GM19238 (cell line): Measurements from ENCODE around the gene RAET1L.
"Not testable (repeated sequence)": the region's sequence is repeated elsewhere in the genome, so short reads cannot be mapped to it uniquely, and the experiment has no call there.

ENCODE experiments used
- DNase-seq: peaks from one replicate; pipeline ENCODE4 v3.0.0; 2011; ENCODE audit warnings: low spot score; ENCODE audit not compliant: insufficient read length

Gene RAET1L

DNA sequence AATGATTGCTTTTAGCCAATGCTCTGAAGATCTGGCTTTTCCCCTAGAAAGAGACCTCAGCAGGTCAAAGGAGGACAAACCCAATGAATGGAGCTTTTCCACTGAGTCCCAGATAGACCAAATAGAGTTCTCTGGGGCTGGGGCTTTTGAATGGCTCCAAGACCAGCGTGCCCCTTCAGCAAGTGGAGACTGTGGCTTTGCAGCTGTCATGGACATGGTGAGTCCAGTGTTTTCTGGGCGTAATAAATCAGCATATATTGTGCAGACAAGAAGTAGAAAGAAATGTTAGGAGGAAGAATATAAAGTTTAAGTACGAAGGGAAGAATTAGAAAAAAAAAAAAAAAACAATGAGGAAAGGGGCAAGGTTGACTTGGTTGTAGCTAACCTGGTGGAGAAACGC lies 33.5 kb downstream of the RAET1L start:
- no peak for DNase-seq

- not testable (repeated sequence) for DNase-seq
Observed at GRCh38 chr6:149991472-149991795, 33.9 kb downstream of the RAET1L start.

DNA sequence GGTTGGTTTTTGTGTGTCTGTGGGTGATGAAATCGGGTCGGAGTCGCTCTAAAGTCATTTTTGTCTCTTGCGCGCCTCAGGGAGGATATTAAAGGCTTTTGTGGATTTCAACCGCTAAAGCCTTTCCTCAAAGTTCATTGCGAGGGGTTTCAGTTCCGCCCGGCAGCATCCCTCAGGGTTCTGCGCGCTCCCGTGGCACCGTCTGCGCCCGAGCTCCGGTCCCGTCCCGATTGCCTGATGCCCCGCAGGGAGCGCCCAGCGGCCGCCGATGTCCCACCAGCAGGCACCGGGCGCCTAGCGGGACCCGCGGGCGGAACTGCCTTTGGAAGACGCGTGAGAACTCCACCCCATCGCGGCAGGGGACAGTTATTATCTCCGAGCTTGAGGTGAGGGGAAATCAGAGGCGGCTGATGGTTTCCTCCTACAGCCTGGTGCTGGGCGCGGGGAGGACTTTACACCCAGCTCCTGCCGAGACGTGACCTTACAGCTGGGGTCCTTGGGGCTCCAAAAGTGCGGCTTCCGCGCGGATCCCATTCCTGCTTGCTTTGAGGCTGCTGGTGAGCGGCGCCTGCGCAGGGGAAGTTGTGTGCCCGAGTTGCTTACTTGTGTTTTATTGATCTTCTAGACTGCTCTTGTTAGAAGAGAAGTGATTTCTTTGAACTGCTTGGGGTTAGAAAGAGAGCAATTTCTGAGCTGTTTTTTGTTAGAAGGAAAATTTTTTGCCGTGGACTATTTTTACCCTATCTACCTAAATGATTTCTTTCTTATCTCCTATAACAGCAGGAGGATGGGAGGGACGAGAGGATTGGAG lies 34.5 kb downstream of the RAET1L start:
- no peak for DNase-seq

DNA sequence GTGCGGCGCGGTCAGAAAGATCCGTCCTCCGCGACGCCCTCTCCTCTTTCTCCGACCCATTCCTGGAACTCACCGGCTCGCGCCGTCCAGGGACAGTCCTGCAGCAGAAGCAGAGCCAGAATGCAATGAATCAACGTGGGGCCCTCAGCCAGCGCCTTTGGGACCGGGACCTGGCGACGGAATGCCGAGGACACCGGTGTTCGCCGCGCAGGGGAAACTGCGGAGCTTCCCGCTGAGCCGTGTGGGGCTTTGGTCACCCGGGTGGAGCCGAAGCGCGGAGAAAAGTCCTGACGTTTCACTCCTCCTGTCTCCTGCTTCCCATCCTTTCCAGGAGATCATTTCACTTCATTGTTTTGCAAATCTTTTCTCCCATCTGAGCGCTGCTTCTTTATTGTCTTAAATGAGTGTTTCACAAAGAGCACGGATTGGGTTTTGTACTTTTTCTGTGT lies 35.1 kb downstream of the RAET1L start:
- DNase-seq: no peak

GRCh38 chr6:149988550-149989346 lies 36.6 kb downstream of the RAET1L start:
- DNase-seq: no peak

DNA sequence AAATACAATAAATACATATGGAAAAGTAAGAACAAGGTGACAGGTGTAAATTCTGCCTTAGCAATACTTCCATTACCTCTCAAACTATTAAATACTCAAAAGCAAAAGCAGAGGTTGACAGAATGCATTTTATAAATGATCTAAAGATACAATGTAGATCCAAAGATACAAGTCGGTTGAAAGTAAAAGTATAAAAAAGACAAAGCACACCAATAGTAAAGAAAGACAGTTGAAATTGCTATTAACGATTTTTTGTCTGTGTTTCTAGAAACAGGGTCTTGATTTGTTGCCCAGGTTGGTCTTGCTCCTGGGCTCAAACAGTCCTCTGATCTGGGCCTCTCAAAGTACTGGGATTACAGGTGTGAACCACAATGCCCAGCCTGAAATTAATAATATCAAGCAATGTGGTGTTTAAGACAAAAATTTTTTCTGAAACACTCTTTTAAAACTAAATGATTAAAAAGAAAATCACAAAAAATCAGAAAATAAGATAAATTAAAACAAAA lies 37.7 kb downstream of the RAET1L start:
- no peak for DNase-seq

GRCh38 chr6:149985481-149985937 lies 39.8 kb downstream of the RAET1L start:
- no peak for DNase-seq

DNA sequence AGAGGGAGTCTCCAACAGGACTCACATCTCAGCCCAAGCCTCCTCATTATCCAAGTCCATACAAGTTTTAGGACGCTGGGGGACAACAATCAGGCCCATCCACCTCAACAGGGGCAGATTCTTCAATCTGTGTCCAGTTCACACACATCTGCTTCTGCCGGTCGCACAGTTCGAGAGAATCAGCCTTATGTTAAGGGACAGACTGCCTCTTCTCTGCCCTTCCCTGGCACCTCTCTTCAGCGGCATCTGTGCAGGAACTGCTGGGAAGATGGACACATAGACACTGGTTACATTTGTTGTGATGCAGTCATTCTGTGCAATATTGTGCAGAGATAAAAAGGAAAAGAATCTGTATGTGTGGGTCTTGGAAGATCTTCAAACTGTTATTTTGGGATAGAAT lies 40.6 kb downstream of the RAET1L start:
- no peak for DNase-seq

GRCh38 chr6:149983145-149983544 lies 42.2 kb downstream of the RAET1L start:
- no peak for DNase-seq

GRCh38 chr6:149979293-149979692 lies 46.0 kb downstream of the RAET1L start:
- no peak for DNase-seq

DNA sequence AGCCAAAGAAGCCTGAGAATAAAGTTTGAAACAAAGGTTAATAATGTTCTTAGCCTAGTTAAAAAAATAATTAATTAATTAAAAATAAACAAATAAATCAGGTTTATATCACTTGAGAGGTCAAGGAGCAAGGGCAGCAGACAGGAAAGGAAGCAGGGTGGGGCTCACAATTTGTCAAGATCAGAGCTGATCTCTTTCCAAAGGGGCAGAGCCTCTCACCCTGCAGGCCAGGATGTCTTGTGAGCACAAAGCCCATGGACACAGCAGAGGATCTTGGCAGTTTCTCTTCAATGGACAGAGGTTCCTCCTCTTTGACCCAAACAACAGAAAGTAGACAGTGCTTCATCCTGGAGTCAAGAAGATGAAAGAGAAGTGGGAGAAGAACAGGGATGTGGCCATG lies 46.7 kb downstream of the RAET1L start:
- DNase-seq: no peak

GRCh38 chr6:149977221-149977620 lies 48.1 kb downstream of the RAET1L start:
- no peak for DNase-seq

GRCh38 chr6:149975400-149975799 lies 49.9 kb downstream of the RAET1L start:
- no peak for DNase-seq

DNA sequence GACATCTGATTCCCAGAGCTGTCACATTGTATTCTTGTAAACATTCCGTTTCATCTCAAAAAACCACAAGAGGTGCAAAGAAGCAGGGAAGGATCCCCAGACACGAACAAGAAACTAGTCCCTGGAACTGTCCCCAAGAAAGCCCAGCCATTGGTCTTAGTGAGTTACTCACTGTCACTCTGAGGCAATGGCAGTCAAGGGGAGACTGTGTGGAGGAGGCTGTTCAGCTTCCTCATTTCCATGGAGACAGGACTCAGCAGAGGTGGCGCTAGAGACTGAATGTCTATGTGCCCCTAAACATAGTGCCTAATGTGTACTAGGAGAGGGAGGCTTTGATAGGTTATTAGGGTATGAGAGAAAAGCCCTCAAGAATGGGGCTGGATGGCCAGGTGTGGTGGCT lies 50.5 kb downstream of the RAET1L start:
- DNase-seq: no peak

- not testable (repeated sequence) for DNase-seq
Observed at GRCh38 chr6:149974394-149974793, 50.9 kb downstream of the RAET1L start.

- no peak for DNase-seq
Observed at GRCh38 chr6:149969635-149970034, 55.7 kb downstream of the RAET1L start.

GRCh38 chr6:149968909-149969308 lies 56.4 kb downstream of the RAET1L start:
- not testable (repeated sequence) for DNase-seq
